Loucy (cell line): ENCODE measurements around the gene CDK6.

Experiments used
- CTCF ChIP-seq: fragments of 200-600 bp; sonication (generic); conservative IDR thresholded peaks from 2 replicates; pipeline ENCODE4 v1.5.1; 2014; ENCODE audit warnings: mild to moderate bottlenecking, antibody characterized with exemption, low read length
- EZH2phosphoT487 ChIP-seq: fragments of 200-600 bp; IDR thresholded peaks from 2 replicates; pipeline ENCODE4 v1.6.1; 2018; ENCODE audit warnings: antibody characterized with exemption, mild to moderate bottlenecking, moderate library complexity, borderline replicate concordance

- TF ChIP-seq CTCF (no peak), EZH2phosphoT487 (no peak)
These were observed 36.3 kb upstream of the CDK6 start for GRCh38 chr7:92872701-92873100.
